ENCODE data around the gene PEX13.
A peak's percentile ranks its signal among the peaks of the same experiment; 100 is the strongest.

PEX13 gene

GRCh38 chr2:61065714-61066709, 48.5 kb downstream of the PEX13 start, which contains the start of gene SANBR (continued):
- TF ChIP-seq ZBTB7A (tag by site-specific recombination; IDR thresholded peaks at IDR 0.05; ENCODE audit: low read depth) = no peak
- 0 out of 2 replicates have a peak, but pooled peaks have one; percentile 37 for TF ChIP-seq EGR2 (tag by site-specific recombination; IDR thresholded peaks at IDR 0.05; ENCODE audit: low read depth)
- no peak for TF ChIP-seq SALL2 (tag by site-specific recombination; IDR thresholded peaks at IDR 0.05; ENCODE audit: borderline replicate concordance)
- no peak for TF ChIP-seq MZF1 (tag by site-specific recombination; IDR thresholded peaks at IDR 0.05; ENCODE audit: borderline replicate concordance)
- no peak for TF ChIP-seq ZNF830 (tag by site-specific recombination; IDR thresholded peaks at IDR 0.05; ENCODE audit: low read depth)
- TF ChIP-seq ZNF658 (tag by site-specific recombination; IDR thresholded peaks at IDR 0.05) = no peak
- TF ChIP-seq ZNF138 (tag by site-specific recombination; IDR thresholded peaks at IDR 0.05; ENCODE audit: borderline replicate concordance) = no peak
- peak; percentile 43; the same call in 1 of the 2 replicates for TF ChIP-seq KLF10 (tag by site-specific recombination; IDR thresholded peaks at IDR 0.05)
- TF ChIP-seq ZNF664 (tag by site-specific recombination; IDR thresholded peaks at IDR 0.05) = no peak
- TF ChIP-seq ZNF24 (tag by site-specific recombination; IDR thresholded peaks at IDR 0.05) = no peak
- no peak for TF ChIP-seq ZNF157 (tag by site-specific recombination; IDR thresholded peaks at IDR 0.05)
- TF ChIP-seq, protein P1, sequence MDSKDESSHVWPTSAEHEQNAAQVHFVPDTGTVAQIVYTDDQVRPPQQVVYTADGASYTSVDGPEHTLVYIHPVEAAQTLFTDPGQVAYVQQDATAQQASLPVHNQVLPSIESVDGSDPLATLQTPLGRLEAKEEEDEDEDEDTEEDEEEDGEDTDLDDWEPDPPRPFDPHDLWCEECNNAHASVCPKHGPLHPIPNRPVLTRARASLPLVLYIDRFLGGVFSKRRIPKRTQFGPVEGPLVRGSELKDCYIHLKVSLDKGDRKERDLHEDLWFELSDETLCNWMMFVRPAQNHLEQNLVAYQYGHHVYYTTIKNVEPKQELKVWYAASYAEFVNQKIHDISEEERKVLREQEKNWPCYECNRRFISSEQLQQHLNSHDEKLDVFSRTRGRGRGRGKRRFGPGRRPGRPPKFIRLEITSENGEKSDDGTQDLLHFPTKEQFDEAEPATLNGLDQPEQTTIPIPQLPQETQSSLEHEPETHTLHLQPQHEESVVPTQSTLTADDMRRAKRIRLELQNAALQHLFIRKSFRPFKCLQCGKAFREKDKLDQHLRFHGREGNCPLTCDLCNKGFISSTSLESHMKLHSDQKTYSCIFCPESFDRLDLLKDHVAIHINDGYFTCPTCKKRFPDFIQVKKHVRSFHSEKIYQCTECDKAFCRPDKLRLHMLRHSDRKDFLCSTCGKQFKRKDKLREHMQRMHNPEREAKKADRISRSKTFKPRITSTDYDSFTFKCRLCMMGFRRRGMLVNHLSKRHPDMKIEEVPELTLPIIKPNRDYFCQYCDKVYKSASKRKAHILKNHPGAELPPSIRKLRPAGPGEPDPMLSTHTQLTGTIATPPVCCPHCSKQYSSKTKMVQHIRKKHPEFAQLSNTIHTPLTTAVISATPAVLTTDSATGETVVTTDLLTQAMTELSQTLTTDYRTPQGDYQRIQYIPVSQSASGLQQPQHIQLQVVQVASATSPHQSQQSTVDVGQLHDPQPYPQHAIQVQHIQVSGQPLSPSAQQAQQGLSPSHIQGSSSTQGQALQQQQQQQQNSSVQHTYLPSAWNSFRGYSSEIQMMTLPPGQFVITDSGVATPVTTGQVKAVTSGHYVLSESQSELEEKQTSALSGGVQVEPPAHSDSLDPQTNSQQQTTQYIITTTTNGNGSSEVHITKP (tag by site-specific recombination; IDR thresholded peaks at IDR 0.05) = peak; percentile 66
- peak; percentile 88 for TF ChIP-seq ZBTB8A (tag by site-specific recombination; IDR thresholded peaks at IDR 0.05)
- TF ChIP-seq ZBTB44 (tag by site-specific recombination; IDR thresholded peaks at IDR 0.05) = no peak

DNA sequence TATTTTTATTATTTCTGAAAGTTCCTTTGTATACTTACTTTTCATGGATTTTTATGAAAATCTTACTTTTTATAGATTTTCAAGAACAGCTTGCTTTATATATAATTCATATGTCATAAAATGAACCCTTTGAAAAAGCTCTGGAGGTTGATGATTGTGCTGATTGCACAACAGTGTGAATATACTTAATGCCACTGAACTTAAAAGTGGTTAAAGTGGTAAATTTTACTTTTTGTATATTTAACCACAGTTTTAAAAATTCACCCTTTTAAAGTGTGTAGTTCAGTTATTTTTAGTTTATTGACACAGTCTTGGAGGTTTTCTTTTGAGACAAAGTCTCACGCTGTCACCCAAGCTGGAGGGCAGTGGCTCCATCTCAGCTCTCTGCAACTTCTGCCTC, 56.6 kb downstream of the PEX13 start:
- POLR2A ChIA-PET = no interaction called here
- H3K9me3 ChIP-seq (ENCODE audit: control insufficient read depth, insufficient read depth, low read depth, low read length) = no peaks in the 10 kb centered on the region
- H3K27ac ChIP-seq (ENCODE audit: extremely low read depth, low read depth, low read length) = no peak overlapping the region
- H3K4me1 ChIP-seq (ENCODE audit: control insufficient read depth, insufficient read depth, low read length) = no peaks in the 10 kb centered on the region
- CTCF ChIA-PET = no interaction called here
- H3K36me3 ChIP-seq (ENCODE audit: control insufficient read depth in 2 of 2, insufficient read depth in 1 of 2, low read length in 2 of 2) = peaks cover 59 to 66% of the 10 kb centered on the region in 2 experiments
- H3K4me3 ChIP-seq (ENCODE audit: low read depth, low read length) = no peak overlapping the region
- TF ChIP-seq ZNF433 (tag by site-specific recombination; IDR thresholded peaks at IDR 0.05; ENCODE audit: low read depth) (no peak), KLF16 (tag by site-specific recombination; IDR thresholded peaks at IDR 0.05) (no peak), ZNF623 (tag by site-specific recombination; IDR thresholded peaks at IDR 0.05) (no peak), ZNF785 (tag by site-specific recombination; IDR thresholded peaks at IDR 0.05) (no peak), ZNF23 (tag by site-specific recombination; IDR thresholded peaks at IDR 0.05; ENCODE audit: borderline replicate concordance) (no peak)
- TF ChIP-seq, protein P2, sequence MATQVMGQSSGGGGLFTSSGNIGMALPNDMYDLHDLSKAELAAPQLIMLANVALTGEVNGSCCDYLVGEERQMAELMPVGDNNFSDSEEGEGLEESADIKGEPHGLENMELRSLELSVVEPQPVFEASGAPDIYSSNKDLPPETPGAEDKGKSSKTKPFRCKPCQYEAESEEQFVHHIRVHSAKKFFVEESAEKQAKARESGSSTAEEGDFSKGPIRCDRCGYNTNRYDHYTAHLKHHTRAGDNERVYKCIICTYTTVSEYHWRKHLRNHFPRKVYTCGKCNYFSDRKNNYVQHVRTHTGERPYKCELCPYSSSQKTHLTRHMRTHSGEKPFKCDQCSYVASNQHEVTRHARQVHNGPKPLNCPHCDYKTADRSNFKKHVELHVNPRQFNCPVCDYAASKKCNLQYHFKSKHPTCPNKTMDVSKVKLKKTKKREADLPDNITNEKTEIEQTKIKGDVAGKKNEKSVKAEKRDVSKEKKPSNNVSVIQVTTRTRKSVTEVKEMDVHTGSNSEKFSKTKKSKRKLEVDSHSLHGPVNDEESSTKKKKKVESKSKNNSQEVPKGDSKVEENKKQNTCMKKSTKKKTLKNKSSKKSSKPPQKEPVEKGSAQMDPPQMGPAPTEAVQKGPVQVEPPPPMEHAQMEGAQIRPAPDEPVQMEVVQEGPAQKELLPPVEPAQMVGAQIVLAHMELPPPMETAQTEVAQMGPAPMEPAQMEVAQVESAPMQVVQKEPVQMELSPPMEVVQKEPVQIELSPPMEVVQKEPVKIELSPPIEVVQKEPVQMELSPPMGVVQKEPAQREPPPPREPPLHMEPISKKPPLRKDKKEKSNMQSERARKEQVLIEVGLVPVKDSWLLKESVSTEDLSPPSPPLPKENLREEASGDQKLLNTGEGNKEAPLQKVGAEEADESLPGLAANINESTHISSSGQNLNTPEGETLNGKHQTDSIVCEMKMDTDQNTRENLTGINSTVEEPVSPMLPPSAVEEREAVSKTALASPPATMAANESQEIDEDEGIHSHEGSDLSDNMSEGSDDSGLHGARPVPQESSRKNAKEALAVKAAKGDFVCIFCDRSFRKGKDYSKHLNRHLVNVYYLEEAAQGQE (tag by site-specific recombination; IDR thresholded peaks at IDR 0.05) = no peak
- TF ChIP-seq, protein P3, sequence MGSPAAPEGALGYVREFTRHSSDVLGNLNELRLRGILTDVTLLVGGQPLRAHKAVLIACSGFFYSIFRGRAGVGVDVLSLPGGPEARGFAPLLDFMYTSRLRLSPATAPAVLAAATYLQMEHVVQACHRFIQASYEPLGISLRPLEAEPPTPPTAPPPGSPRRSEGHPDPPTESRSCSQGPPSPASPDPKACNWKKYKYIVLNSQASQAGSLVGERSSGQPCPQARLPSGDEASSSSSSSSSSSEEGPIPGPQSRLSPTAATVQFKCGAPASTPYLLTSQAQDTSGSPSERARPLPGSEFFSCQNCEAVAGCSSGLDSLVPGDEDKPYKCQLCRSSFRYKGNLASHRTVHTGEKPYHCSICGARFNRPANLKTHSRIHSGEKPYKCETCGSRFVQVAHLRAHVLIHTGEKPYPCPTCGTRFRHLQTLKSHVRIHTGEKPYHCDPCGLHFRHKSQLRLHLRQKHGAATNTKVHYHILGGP (tag by site-specific recombination; IDR thresholded peaks at IDR 0.05) = no peak
- TF ChIP-seq, protein P1 (tag by site-specific recombination; IDR thresholded peaks at IDR 0.05) = no peak
